ENCODE results near the gene TUBA3C.
"Not testable (repeated sequence)": the region's sequence is repeated elsewhere in the genome, so short reads cannot be mapped to it uniquely, and the experiment has no call there.

TUBA3C gene

GRCh38 chr13:19181621-19182485, at the start of gene TUBA3C:
Gene TUBA3C (minus strand): TSS chr13:19181824. CDS start chr13:19181747, 77 bp downstream.
- no peak for DNase-seq (ENCODE audit: low spot score)

GRCh38 chr13:19207413-19207812, 25.8 kb upstream of the TUBA3C start:
- not testable (repeated sequence) for DNase-seq (ENCODE audit: low spot score)

- DNase-seq (ENCODE audit: low spot score): not testable (repeated sequence)
Observed at GRCh38 chr13:19192622-19193021, 11.0 kb upstream of the TUBA3C start.

- DNase-seq (ENCODE audit: low spot score): not testable (repeated sequence)
Observed at GRCh38 chr13:19189911-19190310, 8.3 kb upstream of the TUBA3C start.

GRCh38 chr13:19189368-19189767, 7.7 kb upstream of the TUBA3C start:
- not testable (repeated sequence) for DNase-seq (ENCODE audit: low spot score)

- no peak for DNase-seq (ENCODE audit: low spot score)
Observed at GRCh38 chr13:19185865-19186645, 4.4 kb upstream of the TUBA3C start.

GRCh38 chr13:19185086-19185864, 3.7 kb upstream of the TUBA3C start:
- DNase-seq (ENCODE audit: low spot score): no peak

GRCh38 chr13:19184176-19184575, 2.6 kb upstream of the TUBA3C start:
- DNase-seq (ENCODE audit: low spot score): no peak

GRCh38 chr13:19183676-19184075, 2.1 kb upstream of the TUBA3C start:
- no peak for DNase-seq (ENCODE audit: low spot score)

GRCh38 chr13:19182536-19182935, 912 bp upstream of the TUBA3C start:
- DNase-seq (ENCODE audit: low spot score): no peak

- DNase-seq (ENCODE audit: low spot score): no peak
Observed at GRCh38 chr13:19181021-19181620, 503 bp downstream of the TUBA3C start.

- DNase-seq (ENCODE audit: low spot score): no peak
Observed at GRCh38 chr13:19179916-19180315, 1.7 kb downstream of the TUBA3C start.

GRCh38 chr13:19178901-19179593, 2.6 kb downstream of the TUBA3C start:
- DNase-seq (ENCODE audit: low spot score): no peak

- not testable (repeated sequence) for DNase-seq (ENCODE audit: low spot score)
Observed at GRCh38 chr13:19176981-19177776, 4.4 kb downstream of the TUBA3C start.

- no peak for DNase-seq (ENCODE audit: low spot score)
Observed at GRCh38 chr13:19173752-19174151, 7.9 kb downstream of the TUBA3C start.

GRCh38 chr13:19172647-19173030, 9.0 kb downstream of the TUBA3C start:
- DNase-seq (ENCODE audit: low spot score): no peak

GRCh38 chr13:19172007-19172646, 9.5 kb downstream of the TUBA3C start:
- no peak for DNase-seq (ENCODE audit: low spot score)

GRCh38 chr13:19171563-19171962, 10.1 kb downstream of the TUBA3C start:
- DNase-seq (ENCODE audit: low spot score): no peak

GRCh38 chr13:19169991-19170390, 11.6 kb downstream of the TUBA3C start:
- DNase-seq (ENCODE audit: low spot score): no peak

GRCh38 chr13:19169496-19169895, 12.1 kb downstream of the TUBA3C start:
- DNase-seq (ENCODE audit: low spot score): no peak

Measured in CD4-positive, alpha-beta T cell treated with Interleukin-6 at 100 ng/mL for 8 hours (primary cell).